ENCODE data around the gene GSTM4.
"Not testable (repeated sequence)": the region's sequence is repeated elsewhere in the genome, so short reads cannot be mapped to it uniquely, and the experiment has no call there.

The GSTM4 gene

DNA sequence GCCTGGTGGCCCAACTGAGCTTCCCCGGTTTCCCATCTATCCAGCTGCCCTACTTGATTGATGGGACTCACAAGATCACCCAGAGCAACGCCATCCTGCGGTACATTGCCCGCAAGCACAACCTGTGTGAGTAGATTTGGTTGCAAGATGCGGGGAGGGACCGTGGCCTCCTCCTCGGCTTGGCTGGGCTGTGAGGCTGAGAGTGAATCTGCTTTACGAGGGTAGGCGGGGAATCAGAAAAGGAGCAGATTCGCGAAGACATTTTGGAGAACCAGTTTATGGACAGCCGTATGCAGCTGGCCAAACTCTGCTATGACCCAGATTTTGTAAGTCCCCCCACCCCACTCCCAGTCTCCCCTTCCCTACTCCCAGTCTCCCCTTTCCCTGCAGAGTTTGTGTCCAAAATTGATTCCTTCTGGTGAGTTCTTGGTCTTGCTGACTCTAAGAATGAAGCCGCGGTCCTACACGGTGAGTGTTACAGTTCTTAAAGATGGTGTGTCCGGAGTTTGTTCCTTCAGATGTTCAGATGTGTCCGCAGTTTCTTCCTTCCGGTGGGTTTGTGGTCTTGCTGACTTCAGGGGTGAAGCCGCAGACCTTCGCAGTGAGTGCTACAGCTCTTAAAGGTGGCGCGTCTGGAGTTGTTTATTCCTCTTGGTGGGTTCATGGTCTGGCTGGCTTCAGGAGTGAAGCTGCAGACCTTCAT, 13.5 kb downstream of the GSTM4 start:
- DNase-seq, result no peak

DNA sequence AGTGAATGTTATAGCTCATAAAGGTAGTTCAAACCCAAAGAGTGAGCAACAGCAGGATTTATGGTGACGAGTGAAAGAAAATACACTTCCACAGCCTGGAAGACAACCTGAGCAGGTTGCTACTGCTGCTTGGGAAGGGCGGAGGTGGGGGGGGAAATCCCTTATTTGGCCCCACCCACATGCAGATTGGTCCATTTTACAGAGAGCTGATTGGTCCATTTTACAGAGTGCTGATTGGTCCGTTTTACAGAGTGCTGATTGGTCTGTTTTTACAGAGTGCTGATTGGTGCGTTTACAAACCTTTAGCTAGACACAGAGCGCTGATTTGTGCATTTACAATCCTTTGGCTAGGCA, 14.0 kb downstream of the GSTM4 start:
- DNase-seq, result not testable (repeated sequence)

DNA sequence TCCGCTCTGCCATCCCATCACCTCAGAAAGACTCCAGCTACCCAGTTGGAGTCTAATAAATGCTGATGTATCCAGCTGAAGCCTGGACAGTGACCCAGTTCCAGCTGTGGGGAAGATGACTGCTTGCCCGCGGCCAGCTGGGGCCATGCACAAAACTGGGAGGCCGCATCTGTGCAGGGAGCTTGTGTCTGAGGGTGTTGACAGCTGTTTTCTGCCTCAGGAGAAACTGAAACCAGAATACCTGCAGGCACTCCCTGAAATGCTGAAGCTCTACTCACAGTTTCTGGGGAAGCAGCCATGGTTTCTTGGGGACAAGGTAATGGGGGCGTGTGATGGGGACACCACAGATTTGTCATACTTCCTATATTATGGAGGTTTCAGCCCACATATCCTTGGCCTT, 15.2 kb downstream of the GSTM4 start:
- no peak for DNase-seq

DNA sequence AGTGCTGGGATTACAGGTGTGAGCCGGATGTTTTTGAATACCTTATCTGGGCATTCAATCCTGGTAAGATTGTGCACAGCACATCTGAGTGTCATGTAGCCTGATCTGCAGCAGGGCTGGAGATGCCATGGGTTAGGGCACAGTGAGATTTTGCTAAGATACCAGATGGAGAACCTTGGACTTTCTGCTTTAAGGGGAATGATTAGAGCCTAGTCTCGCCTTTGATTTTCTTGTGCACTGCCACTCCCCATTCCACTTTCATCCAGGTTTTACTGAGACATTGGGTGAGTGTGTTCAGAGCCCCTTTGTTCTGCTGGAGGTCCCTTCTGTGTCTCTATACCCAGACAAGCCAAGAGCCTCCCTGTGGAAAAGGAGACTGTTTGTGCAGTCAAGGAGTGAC, 18.0 kb downstream of the GSTM4 start:
- DNase-seq, result not testable (repeated sequence)

DNA sequence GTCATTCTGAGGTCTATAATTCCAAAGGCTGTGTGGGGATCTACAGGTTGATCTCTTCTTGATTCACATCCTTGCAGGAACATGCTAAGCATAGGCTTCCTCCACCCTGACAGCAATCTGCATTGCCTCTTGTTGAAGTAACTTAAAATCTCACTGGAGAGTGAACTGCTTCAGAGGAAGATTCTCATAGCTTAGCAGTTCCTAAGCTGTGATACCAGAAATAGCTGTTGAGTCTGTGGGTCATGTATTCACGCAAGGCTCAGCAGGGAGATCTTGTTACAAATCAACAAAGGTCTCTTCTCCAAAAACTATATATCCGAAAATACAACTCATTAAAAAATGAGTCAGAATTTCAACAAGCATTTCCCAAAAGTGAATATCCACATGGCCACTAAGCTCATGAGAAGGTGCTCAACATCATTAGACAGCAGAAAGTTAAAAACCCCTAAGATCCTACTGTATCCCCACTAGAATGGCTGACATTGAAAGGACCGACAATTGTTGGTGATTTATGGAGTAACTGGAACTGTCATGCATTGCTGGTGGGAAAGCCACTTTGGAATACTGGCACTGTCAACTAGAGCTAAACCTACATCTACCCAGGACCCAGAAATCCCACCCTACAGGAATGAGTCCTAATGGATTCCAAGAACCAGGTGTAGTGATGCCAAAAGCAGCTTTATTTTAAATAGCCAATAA, 20.9 kb downstream of the GSTM4 start:
- DNase-seq, result not testable (repeated sequence)

DNA sequence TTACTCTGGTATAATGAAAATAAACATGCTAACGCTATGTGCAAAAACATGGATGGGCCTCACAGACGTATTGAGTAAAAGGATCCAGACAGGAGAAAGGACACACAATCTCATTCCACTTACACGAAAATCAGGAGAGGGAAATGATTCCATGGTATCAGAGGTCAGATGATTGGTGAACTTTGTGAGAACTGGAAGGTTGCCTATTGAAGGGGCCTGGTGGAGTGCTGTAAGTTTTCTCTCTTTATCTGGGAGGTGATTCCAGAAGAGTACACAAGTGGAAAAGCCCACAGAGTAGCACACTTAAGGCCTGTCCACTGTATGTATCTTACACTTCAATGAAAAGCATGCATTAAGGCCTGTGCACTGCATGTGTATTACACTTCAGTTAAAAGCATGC, 21.6 kb downstream of the GSTM4 start:
- DNase-seq, result no peak

DNA sequence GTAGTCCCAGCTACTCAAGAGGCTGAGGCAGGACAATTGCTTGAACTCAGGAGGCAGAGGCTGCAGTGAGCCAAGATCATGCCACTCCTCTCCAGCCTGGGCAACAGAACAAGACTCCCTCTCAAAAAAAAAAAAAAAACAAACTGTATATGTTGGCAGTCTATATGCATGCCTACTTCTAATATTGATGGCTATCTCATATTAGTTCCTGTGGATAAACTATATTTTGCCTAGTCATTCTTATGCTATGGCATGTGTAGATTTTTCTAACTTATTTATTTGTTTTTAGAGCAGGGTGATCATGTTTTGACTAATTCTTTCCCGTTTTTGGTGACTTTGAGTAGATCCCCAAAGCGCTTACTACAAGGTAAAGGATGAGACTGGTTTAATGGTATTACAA, 22.7 kb downstream of the GSTM4 start:
- DNase-seq, result not testable (repeated sequence)

DNA sequence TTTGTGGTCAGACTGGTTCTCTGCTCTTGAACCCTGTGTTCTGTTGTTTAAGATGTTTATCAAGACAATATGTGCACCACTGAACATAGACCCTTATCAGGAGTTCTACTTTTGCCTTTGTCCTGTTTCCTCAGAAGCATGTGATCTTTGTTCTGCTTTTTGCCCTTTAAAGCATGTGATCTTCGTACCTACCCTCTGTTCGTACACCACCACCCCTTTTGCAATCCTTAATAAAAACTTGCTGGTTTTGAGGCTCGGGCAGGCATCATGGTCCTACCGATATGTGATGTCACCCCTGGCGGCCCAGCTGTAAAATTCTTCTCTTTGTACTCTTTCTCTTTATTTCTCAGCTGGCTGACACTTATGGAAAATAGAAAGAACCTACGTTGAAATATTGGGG, 28.9 kb downstream of the GSTM4 start:
- DNase-seq, result not testable (repeated sequence)

DNA sequence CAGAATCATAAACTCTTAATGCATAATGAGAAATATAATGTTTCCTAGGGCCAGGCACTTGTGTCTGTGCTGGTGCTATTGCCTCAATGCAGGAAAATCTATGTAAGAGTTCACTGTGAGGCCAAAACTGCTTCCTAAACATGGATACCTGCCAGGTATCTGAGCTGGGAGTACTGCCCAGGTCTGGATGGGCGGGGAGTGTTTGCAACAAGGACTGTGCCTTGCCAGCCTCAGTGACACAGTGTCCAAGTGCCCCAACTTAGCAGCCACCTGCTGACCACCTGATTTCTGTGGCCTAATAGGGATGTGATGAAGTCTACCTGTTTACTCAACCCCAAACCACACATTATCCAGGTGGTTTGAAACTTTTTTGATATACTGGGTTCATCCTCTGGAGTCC, 29.5 kb downstream of the GSTM4 start:
- DNase-seq, result not testable (repeated sequence)

DNA sequence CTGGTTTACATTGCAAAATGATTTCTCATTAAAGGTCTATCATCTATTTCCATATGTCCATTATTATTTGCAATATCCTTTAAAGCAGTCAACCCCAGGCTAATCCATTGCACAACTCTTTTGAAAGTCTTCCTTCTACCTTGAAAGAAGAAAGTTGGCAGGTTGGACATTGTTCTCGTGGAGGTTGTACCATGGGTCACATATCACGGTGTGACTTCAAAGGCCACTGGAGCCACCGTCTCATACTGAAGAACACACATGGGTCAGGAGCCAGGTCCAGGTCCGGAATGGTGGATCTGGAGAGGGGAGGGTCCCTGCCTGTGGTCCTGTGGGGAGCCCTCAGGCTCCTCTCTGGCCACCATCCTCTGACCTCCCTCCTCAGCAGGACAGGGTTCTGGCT, 30.0 kb downstream of the GSTM4 start:
- DNase-seq, result not testable (repeated sequence)

DNA sequence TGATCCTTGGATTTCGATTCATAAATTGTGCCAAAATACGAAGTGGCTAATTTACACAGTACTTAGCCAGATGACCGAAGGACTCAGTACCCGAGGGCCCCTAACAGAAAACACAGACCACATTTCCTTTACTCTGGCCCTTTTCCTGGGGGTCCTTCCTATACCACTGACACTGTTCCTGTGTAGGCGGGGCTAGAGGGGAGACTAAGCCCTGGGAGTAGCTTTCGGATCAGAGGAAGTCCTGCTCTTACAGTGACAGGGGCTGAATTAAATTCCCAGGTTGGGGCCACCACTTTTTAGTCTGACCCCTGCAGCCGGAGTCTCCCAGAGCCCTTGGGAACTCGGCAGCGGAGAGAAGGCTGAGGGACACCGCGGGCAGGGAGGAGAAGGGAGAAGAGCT, 31.2 kb downstream of the GSTM4 start:
- not testable (repeated sequence) for DNase-seq

DNA sequence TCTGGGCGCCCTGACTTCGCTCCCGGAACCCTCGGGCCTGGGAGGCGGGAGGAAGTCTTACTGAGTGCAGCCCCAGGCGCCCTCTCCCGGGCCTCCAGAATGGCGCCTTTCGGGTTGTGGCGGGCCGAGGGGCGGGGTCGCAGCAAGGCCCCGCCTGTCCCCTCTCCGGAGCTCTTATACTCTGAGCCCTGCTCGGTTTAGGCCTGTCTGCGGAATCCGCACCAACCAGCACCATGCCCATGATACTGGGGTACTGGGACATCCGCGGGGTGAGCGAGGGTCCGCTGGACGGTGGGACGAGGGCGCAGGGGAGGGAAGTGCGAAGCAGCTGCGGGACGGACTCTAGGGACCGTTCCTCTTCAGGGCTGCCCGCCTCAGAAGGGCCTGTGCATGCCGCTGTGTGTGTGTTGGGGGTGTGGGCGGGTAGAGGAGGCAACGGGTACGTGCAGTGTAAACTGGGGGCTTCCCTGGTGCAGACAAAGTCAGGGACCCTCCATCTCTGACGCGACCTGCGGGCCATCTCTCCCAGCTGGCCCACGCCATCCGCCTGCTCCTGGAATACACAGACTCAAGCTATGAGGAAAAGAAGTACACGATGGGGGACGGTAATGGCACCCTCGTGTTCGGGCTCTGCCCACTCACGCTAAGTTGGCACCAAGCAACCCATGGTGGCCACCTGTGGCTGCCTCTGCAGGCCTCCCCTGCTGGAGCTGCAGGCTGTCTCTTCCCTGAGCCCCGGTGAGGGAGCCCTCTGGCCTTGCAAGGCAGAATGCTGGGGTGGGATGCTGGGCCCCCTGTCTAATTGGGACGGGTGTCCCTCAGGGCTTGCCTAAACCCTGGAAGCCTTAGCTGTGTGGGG, 32.0 kb downstream of the GSTM4 start, which contains the start of gene GSTM1:
Gene GSTM1 (plus strand): TSS at position 177 of the 859 bp plus-strand sequence. CDS start 57 bp downstream, at position 234.
- DNase-seq, result no peak

DNA sequence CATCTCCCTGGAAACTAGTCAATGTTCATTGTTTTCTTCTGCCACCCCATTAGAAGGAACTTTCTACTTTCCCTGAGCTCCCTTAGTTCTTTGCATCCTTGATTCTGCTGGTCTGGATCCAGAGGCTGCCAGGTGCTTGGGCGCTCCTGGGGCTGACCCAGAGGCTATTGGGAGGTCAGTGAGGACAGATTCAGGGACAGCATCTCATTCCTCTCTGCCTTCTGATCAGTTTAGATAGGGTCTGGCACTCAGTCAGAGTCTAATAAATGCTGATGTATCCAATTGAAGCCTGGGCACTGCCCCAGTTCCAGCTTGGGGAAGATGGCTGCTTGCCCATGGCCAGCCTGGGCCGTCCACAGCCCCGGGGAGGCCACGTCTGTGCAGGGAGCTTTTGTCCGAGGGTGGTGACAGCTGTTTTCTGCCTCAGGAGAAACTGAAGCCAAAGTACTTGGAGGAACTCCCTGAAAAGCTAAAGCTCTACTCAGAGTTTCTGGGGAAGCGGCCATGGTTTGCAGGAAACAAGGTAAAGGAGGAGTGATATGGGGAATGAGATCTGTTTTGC, 34.0 kb downstream of the GSTM4 start:
- no peak for DNase-seq

DNA sequence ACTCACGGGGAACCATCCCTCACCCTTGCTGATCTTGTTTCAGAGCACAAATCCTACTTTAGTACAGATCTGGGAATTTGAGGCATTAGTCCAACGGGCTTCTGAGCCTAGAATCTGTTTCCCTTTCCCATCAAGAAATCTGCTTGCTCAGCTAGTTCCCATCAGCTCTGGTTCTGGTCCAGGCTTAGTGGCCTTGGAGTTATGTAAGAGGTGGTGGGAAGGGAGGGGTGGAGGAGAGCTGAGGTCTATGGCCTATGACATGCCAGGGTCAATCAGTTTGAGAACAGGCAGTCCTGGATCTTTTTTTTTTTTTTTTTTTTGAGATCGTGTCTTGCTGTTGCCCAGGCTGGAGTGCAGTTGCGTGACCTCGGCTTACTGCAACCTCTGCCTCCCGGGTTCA, 35.9 kb downstream of the GSTM4 start:
- no peak for DNase-seq

DNA sequence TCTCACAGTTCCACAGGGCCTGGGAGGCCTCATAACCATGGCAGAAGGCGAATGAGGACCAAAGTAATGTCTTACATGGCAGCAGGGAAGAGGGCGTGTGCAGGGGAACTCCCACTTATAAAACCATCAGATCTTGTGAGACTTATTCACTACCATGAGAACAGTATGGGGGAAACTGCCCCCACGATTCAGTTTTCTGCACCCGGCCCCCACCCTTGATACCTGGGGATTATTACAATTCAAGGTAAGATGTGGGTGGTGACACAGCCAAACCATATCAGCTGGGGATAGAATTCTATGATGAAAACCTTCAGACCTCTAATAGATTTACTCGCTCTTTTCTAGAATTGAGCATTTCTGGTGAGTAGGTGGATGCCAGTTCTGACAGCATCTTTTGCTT, 38.5 kb downstream of the GSTM4 start:
- not testable (repeated sequence) for DNase-seq

DNA sequence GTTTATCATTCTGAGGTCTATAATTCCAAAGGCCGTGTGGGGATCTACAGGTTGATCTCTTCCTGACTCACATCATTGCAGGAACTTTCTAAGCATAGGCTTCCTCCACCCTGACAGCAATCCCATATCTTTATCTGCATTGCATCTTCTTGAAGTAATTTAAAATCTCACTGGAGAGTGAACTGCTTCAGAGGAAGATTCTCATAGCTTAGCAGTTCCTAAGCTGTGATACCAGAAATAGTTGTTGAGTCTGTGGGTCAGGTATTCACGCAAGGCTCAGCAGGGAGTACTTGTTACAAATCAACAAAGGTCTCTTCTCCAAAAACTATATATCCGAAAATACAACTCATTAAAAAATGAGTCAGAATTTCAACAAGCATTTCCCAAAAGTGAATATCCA, 39.2 kb downstream of the GSTM4 start:
- DNase-seq, result not testable (repeated sequence)

DNA sequence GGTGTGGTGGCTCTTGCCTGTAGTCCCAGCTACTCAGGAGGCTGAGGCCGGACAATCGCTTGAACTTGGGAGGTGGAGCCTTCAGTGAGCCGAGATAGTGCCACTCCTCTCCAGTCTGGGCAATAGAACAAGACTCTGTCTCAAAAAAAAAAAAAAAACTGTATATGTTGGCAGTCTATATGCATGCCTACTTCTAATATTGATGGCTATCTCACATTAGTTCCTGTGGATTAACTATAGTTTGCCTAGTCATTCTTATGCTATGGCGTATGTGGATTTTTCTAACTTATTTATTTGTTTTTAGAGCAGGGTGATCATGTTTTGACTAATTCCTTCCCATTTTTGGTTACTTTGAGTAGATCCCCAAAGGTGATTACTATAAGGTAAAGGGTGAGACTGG, 41.2 kb downstream of the GSTM4 start:
- no peak for DNase-seq

DNA sequence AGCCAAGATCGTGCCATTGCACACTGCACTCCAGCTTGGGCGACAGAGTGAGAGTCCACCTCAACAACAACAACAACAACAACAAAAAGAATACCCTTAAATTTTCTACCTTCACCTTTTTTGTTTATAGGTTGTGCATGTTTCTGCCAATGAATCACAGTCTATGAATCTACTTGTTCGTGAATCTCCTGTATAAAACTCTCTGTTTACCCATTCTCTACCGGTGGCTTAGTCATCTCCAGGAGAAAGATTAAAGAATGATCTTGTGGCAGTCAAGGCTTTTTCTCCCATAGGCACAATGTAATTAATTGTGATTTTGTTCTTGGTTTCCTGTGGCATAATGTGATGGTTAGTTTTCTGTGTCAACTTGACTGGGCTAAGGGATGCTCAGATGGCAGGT, 42.0 kb downstream of the GSTM4 start:
- DNase-seq, result not testable (repeated sequence)

DNA sequence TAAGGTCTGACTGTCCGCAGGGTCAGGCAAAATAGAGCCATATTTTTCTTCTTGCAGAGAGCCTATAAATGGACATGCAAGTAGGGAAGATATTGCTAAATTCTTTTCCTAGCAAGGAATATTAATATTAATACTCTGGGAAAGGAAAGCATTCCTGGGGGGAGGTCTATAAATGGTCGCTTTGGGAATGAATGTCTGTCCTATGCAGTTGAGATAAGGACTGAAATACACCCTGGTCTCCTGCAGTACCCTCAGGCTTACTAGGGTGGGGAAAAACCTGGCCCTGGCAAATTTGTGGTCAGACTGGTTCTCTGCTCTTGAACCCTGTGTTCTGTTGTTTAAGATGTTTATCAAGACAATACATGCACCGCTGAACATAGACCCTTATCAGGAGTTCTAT, 47.0 kb downstream of the GSTM4 start:
- not testable (repeated sequence) for DNase-seq

DNA sequence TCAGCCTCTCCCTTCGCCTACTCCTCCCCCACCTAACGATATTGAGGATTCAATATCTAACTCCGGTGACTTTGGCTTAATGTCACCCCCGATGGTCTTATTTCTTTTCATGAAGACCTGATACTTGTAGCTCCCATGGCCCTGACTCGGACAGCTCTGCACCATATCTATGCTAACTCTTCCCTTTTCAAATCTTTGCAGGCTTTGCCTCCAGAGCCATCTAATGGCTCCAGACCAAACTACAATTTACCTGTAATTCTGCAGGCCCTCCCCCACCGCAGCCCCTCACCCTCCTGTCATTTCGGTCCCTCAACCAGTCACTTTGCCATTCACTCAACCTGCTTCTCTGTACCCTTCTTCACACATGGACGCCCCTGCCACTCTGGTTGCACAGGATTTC, 48.3 kb downstream of the GSTM4 start:
- DNase-seq, result no peak

DNA sequence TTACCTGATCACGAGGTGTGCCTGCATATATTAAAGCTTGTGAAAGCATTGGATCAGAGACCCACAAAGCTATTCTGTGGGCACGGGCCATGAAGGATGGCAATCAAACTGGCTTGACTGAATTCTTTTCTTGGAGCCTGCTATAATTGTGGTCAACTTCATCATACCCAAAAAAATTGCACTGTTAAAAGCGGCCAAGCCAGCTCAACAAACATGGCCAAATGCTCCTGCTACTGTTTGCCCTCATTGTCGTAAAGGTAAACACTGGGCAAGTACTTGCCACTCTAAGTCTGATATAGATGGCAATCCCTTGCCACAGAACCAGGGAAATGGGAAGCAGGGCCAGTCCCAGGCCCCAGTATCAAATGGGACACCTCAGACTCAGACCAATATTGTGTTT, 49.5 kb downstream of the GSTM4 start:
- no peak for DNase-seq

DNA sequence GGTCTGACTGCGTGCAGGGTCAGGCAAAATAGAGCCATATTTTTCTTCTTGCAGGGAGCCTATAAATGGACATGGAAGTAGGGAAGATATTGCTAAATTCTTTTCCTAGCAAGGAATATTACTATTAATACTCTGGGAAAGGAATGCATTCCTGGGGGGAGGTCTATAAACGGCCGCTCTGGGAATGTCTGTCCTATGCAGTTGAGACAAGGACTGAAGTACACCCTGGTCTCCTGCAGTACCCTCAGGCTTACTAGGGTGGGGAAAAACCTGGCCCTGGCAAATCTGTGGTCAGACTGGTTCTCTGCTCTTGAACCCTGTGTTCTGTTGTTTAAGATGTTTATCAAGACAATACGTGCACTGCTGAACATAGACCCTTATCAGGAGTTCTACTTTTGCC, 53.0 kb downstream of the GSTM4 start:
- DNase-seq, result not testable (repeated sequence)

DNA sequence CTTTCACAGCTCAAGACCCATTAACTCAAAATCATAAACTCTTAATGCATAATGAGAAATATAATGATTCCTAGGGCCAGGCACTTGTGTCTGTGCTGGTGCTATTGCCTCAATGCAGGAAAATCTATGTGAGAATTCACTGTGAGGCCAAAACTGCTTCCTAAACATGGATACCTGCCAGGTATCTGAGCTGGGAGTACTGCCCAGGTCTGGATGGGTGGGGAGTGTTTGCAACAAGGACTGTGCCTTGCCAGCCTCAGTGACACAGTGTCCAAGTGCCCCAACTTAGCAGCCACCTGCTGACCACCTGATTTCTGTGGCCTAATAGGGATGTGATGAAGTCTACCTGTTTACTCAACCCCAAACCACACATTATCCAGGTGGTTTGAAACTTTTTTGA, 53.9 kb downstream of the GSTM4 start:
- DNase-seq, result not testable (repeated sequence)

Measured in T-helper 9 cell (primary cell).